ENCODE measurements around the gene DENND4A. TPM values are rescaled to one million over a fixed set of nuclear protein-coding genes. Genes with fewer than 3 reads are reported as not detected.
"Not testable (repeated sequence)": the region's sequence is repeated elsewhere in the genome, so short reads cannot be mapped to it uniquely, and the experiment has no call there.

Gene DENND4A
- total RNA-seq, 2 experiments from 2014 or later: 47.3 to 52.0 TPM

DNA sequence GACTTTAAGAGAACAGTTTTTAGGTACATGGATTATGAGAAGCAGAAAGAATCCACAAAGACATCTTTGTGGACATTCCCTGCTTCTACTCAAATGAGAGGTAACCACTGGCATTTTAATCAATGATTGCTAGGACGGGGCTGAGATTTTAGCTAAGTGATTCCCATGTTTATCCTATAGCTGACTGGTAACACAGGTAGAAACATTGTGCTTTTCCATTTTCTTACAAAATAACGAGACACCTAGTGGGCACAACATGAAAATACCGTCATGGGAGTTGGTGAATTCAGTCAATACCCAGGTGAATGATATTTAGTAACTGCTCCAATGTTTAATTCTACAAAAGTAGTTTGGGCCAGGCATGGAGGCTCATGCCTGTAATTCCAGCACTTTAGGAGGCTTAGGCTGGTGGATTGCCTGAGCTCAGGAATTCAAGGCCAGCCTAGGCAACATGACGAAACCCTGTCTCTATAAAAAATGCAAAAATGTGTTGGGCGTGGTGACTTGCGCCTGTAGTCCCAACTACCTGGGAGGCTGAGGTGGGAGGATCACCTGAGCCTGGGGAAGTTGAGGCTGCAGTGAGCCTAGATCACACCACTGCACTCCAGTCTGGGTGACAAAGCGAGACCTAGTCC, 37.2 kb upstream of the DENND4A start:
- ATAC-seq: peak; percentile 37

DNA sequence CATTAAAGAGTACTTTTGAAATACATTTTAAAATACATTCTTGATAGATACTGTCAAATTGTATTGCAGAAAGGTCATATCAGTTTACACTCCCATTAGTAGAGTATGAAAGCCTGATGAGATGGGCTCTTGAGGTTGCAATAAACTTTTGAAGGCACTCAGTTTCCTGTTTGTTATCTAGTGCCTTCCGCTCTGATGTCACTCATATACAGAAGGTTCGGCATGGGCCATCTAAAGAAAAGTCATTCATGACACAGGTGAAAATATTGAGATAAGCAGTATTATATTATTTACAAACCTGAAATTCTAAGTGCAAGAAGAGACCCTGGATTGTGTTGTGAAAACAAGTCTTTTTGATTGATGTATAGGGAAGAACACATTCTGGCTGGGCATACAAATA, 36.5 kb upstream of the DENND4A start:
- Mint-ChIP-seq H3K4me1 (peaks cover 51% of the 10 kb centered on the region), H3K9me3 (ENCODE audit: low read depth) (no peaks in the 10 kb centered on the region), H3K4me3 (peak overlapping the region; percentile 20), H3K27me3 (no peaks in the 10 kb centered on the region), H3K36me3 (peaks cover 1% of the 10 kb centered on the region), H3K27ac (peak overlapping the region; percentile 77)
- DNase-seq (no peak), ATAC-seq (peak; percentile 74)
- CTCF ChIA-PET: interaction anchor here (0.5 to 1.5 kb wide), 11 partner anchors 9 to 191 kb away, joined by 3 to 16 read pairs (median 4); partner anchors contain the start of gene DENND4A

More for the DNA sequence above, 37.2 kb upstream of the DENND4A start:
- DNase-seq: no peak
- H3K9me3 Mint-ChIP-seq (ENCODE audit: low read depth): no peaks in the 10 kb centered on the region
- no peaks in the 10 kb centered on the region for H3K27me3 Mint-ChIP-seq
- peak overlapping the region; percentile 20 for H3K4me3 Mint-ChIP-seq
- CTCF ChIA-PET: interaction anchor here (0.5 to 1.5 kb wide), 14 partner anchors 10 to 191 kb away, joined by 3 to 16 read pairs (median 4); partner anchors contain the start of gene DENND4A
- H3K36me3 Mint-ChIP-seq: peaks cover 1% of the 10 kb centered on the region
- peak overlapping the region; percentile 77 for H3K27ac Mint-ChIP-seq
- peaks cover 52% of the 10 kb centered on the region for H3K4me1 Mint-ChIP-seq

DNA sequence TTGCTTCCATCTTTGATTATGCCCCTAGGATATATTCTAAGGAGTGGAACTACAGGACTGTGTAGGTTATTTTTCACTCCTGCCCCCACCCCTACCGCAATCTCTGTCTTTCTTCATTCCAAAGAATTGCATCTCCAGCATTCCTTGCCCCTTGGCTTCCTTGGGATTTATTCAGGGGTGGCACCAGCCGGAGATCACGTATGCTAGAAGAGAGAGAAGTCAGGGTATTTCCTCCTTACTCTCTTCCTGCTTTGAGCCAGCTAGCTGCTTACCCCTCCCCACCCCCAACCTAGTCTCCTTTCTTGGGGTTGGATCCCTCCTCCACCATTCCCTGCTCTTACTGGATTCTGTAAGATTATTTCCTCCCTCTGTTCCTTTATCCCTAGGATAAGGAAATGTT, 35.0 kb upstream of the DENND4A start:
- DNase-seq (no peak), ATAC-seq (no peak)
- no peaks in the 10 kb centered on the region for H3K27me3 Mint-ChIP-seq
- peaks cover 1% of the 10 kb centered on the region for H3K36me3 Mint-ChIP-seq
- CTCF ChIA-PET: interaction anchor here (0.7 to 1.6 kb wide), 4 partner anchors 14 to 35 kb away, joined by 3 to 4 read pairs (median 4); partner anchors contain the start of gene DENND4A
- no peaks in the 10 kb centered on the region for H3K9me3 Mint-ChIP-seq (ENCODE audit: low read depth)
- peak overlapping the region; percentile 70 for H3K27ac Mint-ChIP-seq
- H3K4me3 Mint-ChIP-seq: no peak overlapping the region
- H3K4me1 Mint-ChIP-seq: peaks cover 36% of the 10 kb centered on the region

DNA sequence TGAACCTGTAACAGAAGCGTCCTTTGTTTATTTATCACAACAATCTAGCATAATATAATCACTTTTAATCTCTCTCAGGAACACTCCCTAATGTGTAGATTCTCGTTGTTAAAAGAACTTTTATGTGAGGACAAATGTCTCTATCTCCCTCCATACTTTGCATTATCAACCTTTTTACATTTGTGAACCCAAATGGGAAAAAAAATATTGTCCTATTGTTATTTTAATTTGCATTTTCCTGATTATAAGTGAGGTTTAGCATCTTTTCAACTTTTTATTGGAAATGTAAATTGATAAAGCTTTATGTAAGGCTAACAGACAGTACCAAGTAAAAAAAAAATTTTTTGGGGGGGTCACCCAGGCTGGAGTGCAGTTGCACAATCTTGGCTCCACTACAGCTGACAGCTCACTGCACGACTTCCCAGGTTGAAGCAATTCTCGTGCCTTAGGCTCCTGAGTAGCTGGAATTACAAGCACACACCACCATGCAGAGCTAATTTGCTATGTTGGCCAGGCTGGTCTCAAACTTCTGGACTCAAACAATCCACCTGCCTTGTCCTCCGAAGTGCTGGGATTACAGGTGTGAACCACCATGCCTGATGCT, 33.0 kb upstream of the DENND4A start:
- Mint-ChIP-seq H3K27me3 (no peaks in the 10 kb centered on the region), H3K36me3 (peaks cover 1% of the 10 kb centered on the region), H3K9me3 (ENCODE audit: low read depth) (no peaks in the 10 kb centered on the region), H3K27ac (no peak overlapping the region), H3K4me1 (peaks cover 44% of the 10 kb centered on the region), H3K4me3 (no peak overlapping the region)
- CTCF ChIA-PET: interaction anchor here (0.9 to 3.1 kb wide), 6 partner anchors 9 to 33 kb away, joined by 3 to 24 read pairs (median 4); partner anchors contain the start of gene DENND4A
- DNase-seq (no peak), ATAC-seq (no peak)

DNA sequence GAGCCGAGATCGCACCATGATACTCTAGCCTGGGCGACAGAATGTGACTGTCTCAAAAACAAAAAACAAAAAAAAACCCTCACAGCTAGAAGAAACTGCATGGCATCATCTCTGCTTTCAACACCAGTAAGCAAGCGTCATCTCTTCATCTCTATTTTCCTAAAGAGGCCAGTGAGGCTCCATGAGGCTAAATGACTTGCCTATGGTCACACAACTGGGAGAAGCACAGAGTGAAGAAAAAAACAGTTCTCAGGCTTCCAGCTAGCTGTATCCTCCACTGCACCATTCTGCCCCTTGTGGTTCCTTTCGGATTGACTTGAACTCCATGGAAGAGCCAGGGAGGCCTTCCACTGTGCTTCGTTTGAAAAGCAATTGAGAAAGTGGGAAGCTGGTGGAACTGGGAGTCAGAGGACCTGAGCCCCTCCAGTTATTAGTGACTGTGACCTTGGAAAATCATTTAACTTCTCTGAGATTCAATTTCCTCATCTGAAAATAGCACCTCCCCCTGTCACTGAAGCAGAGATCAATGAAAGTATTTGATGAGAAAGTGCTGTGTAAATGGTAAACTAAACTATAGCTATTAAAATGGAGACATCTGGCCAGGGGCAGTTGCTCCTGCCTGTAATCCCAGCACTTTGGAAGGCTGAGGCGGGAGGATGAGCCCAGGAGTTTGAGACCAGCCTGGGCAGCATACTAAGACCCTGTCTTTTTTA, 32.1 kb upstream of the DENND4A start:
- CTCF ChIA-PET: interaction anchor here (0.7 to 3.1 kb wide), 10 partner anchors 8 to 186 kb away, joined by 3 to 24 read pairs (median 4); partner anchors contain the start of gene DENND4A
- ATAC-seq: no peak
- no peaks in the 10 kb centered on the region for H3K27me3 Mint-ChIP-seq
- DNase-seq: no peak
- H3K36me3 Mint-ChIP-seq: peaks cover 1% of the 10 kb centered on the region
- H3K4me1 Mint-ChIP-seq: peaks cover 49% of the 10 kb centered on the region
- H3K27ac Mint-ChIP-seq: no peak overlapping the region
- no peaks in the 10 kb centered on the region for H3K9me3 Mint-ChIP-seq (ENCODE audit: low read depth)
- no peak overlapping the region for H3K4me3 Mint-ChIP-seq

DNA sequence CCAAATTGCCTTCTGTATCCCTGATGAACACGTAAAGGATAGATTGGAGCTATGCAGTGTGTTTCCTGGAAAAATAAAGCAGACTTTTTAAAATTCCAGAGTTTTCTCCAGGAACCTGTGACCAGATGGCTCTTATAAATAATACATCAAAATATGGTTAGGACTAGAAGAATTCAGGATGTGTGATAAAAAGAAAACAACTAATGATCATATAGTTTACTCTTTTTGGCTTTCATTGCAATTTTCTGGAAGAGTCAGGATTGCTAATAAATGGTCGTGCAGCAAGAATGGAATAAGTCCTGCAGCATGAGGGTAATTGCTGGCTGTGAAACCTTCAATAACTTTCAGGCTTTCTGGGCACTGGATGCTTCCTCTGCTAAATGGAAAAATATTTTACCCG, 30.2 kb upstream of the DENND4A start:
- peaks cover 4% of the 10 kb centered on the region for H3K36me3 Mint-ChIP-seq
- H3K27ac Mint-ChIP-seq: no peak overlapping the region
- ATAC-seq: no peak
- peaks cover 2% of the 10 kb centered on the region for H3K27me3 Mint-ChIP-seq
- CTCF ChIA-PET: interaction anchor here (0.6 to 3.1 kb wide), 7 partner anchors 10 to 220 kb away, joined by 3 to 24 read pairs (median 4); partner anchors contain the start of gene DENND4A
- no peaks in the 10 kb centered on the region for H3K9me3 Mint-ChIP-seq (ENCODE audit: low read depth)
- H3K4me3 Mint-ChIP-seq: no peak overlapping the region
- peaks cover 47% of the 10 kb centered on the region for H3K4me1 Mint-ChIP-seq
- no peak for DNase-seq

DNA sequence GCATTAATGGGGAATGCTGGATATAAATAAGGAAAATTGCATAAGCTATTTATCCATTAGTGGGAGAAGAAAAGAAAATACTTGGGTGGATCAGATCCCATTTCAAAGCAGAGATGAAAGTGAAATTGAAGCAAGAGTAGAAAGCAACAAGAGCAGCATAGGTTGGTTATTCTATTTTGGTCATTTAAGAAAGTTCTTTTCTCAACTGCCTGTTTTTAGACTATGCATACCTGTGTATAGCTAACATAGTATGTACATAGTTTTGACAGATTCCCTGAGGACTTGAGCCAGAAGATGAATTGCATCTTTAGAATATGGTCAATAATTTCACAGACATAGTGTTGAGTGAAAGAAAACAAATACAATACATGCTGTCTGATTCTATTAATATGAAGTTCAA, 29.0 kb upstream of the DENND4A start:
- Mint-ChIP-seq H3K4me1 (peaks cover 52% of the 10 kb centered on the region), H3K27me3 (peaks cover 2% of the 10 kb centered on the region), H3K9me3 (ENCODE audit: low read depth) (no peaks in the 10 kb centered on the region), H3K4me3 (no peak overlapping the region), H3K27ac (no peak overlapping the region), H3K36me3 (peaks cover 5% of the 10 kb centered on the region)
- DNase-seq (no peak), ATAC-seq (no peak)
- CTCF ChIA-PET: interaction anchor here (3.5 to 4.1 kb wide), 2 partner anchors 8 to 29 kb away, joined by 16 to 30 read pairs; partner anchors contain the start of gene DENND4A

DNA sequence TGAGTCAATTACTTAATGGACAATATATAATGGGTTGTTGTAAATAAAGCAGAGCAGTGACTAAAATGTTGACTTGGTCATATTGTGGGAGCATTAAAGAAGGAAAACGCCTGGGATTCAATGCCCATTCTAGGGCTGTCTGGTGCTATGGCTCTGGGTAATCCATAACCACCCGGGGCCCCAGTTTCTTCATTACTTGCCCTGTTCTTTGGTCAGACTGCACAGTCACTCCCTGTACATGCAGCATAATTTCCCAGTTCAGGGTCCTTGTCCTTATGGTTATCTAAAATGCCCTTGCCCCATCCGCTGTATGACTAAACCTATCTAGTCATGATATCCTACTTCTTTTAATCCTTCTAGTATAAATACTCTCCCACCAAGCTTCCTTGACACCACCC, 27.5 kb upstream of the DENND4A start:
- peaks cover 5% of the 10 kb centered on the region for H3K36me3 Mint-ChIP-seq
- H3K27me3 Mint-ChIP-seq: peaks cover 2% of the 10 kb centered on the region
- H3K4me3 Mint-ChIP-seq: no peak overlapping the region
- H3K4me1 Mint-ChIP-seq: peaks cover 56% of the 10 kb centered on the region
- no peaks in the 10 kb centered on the region for H3K9me3 Mint-ChIP-seq (ENCODE audit: low read depth)
- ATAC-seq (peak; percentile 6), DNase-seq (no peak)
- CTCF ChIA-PET: interaction anchor here (1.1 to 4.1 kb wide), 5 partner anchors 10 to 28 kb away, joined by 4 to 30 read pairs (median 10); partner anchors contain the start of gene DENND4A
- peak overlapping the region; percentile 38 for H3K27ac Mint-ChIP-seq

DNA sequence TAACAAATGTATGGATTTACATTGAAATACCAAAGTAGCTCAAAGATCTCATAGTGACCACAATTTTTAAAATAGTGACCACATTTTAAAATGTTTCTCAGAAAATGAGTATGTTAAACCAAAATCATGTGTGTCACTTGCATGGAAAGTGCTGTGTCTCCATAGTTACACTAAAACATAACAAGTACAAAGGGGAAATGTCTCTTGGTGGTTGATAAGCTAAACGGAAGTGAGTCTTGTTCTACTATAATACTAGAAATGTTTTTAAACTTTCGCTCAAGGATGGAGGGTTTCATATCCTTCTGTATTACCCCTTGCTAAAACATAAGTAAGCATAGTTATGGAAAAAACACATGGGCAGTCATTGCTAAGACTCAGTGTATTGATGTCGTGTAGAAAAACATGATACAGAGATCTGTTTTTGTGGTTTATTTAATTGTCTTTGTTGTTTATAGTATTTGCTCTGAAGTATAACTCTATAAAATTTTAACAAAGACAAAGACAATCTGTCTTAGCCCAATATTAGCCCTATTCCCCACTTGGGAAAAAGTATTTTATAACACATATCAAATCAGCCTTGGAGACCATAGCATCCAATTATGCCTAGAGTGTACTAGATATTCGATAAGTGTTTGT, 27.0 kb upstream of the DENND4A start:
- Mint-ChIP-seq H3K36me3 (peaks cover 6% of the 10 kb centered on the region), H3K27me3 (peaks cover 2% of the 10 kb centered on the region), H3K9me3 (ENCODE audit: low read depth) (no peaks in the 10 kb centered on the region), H3K27ac (peak overlapping the region; percentile 53), H3K4me3 (peak overlapping the region; percentile 40), H3K4me1 (peaks cover 52% of the 10 kb centered on the region)
- CTCF ChIA-PET: interaction anchor here (0.8 to 4.3 kb wide), 8 partner anchors 10 to 208 kb away, joined by 3 to 30 read pairs (median 8); partner anchors contain the start of genes DENND4A and INTS14
- DNase-seq: no peak
- peak; percentile 91 for ATAC-seq

DNA sequence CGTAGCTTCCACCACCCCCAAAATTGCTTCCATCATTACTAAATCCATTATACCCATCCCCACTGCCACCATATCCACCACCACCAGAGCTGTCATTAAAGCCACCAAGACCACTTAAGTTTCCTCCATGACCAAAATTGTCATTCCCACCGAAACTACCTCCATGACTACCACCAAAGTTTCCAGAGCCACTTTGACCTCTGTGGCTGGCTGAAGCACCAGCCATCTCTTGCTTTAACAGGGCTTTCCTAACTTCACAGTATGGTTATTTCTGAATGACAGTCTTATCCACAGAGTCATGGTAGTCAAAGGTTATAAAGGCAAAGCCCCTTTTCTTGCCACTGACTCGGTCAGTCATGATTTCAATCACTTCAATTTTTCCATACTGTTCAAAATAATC, 24.3 kb upstream of the DENND4A start:
- Mint-ChIP-seq H3K4me3 (no peak overlapping the region), H3K27ac (peak overlapping the region; percentile 2), H3K27me3 (peaks cover 2% of the 10 kb centered on the region), H3K4me1 (peaks cover 52% of the 10 kb centered on the region), H3K36me3 (peaks cover 11% of the 10 kb centered on the region), H3K9me3 (ENCODE audit: low read depth) (peaks cover 3% of the 10 kb centered on the region)
- CTCF ChIA-PET: interaction anchor here (0.8 to 4.3 kb wide), 7 partner anchors 8 to 21 kb away, joined by 3 to 17 read pairs (median 4); no protein-coding TSS in a partner anchor
- ATAC-seq (no peak), DNase-seq (peak; percentile 49)

DNA sequence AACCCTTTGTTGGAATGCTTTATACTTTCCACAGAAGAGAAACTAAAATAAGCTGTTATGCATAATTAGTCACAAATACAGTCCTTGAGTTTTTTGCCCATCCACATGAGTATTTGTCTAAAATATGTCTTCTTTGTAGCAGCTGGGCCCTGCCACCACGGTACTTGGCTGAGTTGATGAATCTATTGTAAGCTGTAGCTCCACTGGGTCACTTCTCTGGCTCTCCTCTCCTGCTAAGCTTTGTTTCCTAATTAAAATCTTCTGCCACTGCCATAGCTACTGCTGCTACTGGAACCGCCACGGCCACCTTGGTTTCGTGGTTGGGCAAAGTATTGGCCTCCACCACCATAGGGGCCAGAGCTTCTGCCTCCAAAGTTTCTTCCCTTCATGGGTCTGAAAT, 23.9 kb upstream of the DENND4A start:
- CTCF ChIA-PET: interaction anchor here (0.7 to 4.3 kb wide), 8 partner anchors 9 to 86 kb away, joined by 3 to 17 read pairs (median 4); no protein-coding TSS in a partner anchor
- peaks cover 48% of the 10 kb centered on the region for H3K4me1 Mint-ChIP-seq
- H3K4me3 Mint-ChIP-seq; H3K9me3 Mint-ChIP-seq (ENCODE audit: low read depth); DNase-seq; ATAC-seq; H3K27ac Mint-ChIP-seq; H3K27me3 Mint-ChIP-seq: not testable (repeated sequence)
- H3K36me3 Mint-ChIP-seq: peaks cover 11% of the 10 kb centered on the region

DNA sequence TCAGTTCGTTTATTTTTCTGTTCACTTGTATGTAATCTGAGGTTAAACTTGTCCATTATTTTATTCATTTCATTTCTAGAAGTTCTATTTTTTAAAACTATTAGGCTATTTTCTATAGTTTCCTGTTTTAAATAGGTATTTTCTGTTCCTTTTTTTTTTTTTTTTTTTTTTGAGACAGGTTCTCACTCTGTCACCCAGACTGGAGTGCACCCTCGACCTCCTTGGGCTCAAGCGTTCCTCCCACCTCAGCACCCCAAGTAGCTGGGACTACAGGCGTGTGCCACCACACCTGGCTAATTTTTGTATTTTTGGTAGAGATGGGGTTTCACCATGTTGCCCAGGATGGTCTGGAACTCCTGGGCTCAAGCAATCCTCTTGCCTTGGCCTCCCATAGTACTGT, 22.2 kb upstream of the DENND4A start:
- H3K9me3 Mint-ChIP-seq (ENCODE audit: low read depth); H3K4me3 Mint-ChIP-seq; ATAC-seq; DNase-seq; H3K27me3 Mint-ChIP-seq; H3K27ac Mint-ChIP-seq: not testable (repeated sequence)
- Mint-ChIP-seq H3K36me3 (peaks cover 14% of the 10 kb centered on the region), H3K4me1 (peaks cover 38% of the 10 kb centered on the region)
- CTCF ChIA-PET: interaction anchor here (0.9 to 1.3 kb wide), 3 partner anchors 19 to 42 kb away, joined by 3 to 5 read pairs (median 3); partner anchors contain the start of gene DENND4A

All from activated CD8-positive, alpha-beta memory T cell treated with anti-CD3 and anti-CD28 coated beads, Interleukin-2, amount 10 ng/mL, durations not matched to agents 7 days and 5 days (primary cell).